IPS-11a (cell line): ENCODE results near the gene VSTM2B.

ENCODE experiments used
- H3K4me3 ChIP-seq: one replicate; pipeline ENCODE4 v1.5.1; 2013; ENCODE audit warnings: low read depth, low read length, control low read depth

Gene VSTM2B

GRCh38 chr19:29515233-29515619, 10.6 kb upstream of the VSTM2B start:
- H3K4me3 ChIP-seq, result no peak overlapping the region

GRCh38 chr19:29515706-29516357, 10.0 kb upstream of the VSTM2B start:
- H3K4me3 ChIP-seq, result no peak overlapping the region

- no peak overlapping the region for H3K4me3 ChIP-seq
Measured at GRCh38 chr19:29516358-29516725, 9.5 kb upstream of the VSTM2B start.

GRCh38 chr19:29516821-29517395, 8.9 kb upstream of the VSTM2B start:
- H3K4me3 ChIP-seq, result no peak overlapping the region

- no peak overlapping the region for H3K4me3 ChIP-seq
Measured at GRCh38 chr19:29517412-29517811, 8.4 kb upstream of the VSTM2B start.

GRCh38 chr19:29517946-29518345, 7.8 kb upstream of the VSTM2B start:
- no peak overlapping the region for H3K4me3 ChIP-seq

GRCh38 chr19:29519146-29519545, 6.6 kb upstream of the VSTM2B start:
- no peak overlapping the region for H3K4me3 ChIP-seq

- no peak overlapping the region for H3K4me3 ChIP-seq
Measured at GRCh38 chr19:29519931-29520330, 5.9 kb upstream of the VSTM2B start.

GRCh38 chr19:29520390-29520789, 5.4 kb upstream of the VSTM2B start:
- no peak overlapping the region for H3K4me3 ChIP-seq

GRCh38 chr19:29521291-29522075, 4.3 kb upstream of the VSTM2B start:
- H3K4me3 ChIP-seq, result no peak overlapping the region

- H3K4me3 ChIP-seq, result no peak overlapping the region
Measured at GRCh38 chr19:29523568-29523967, 2.2 kb upstream of the VSTM2B start.

- H3K4me3 ChIP-seq, result peak overlapping the region; percentile 29
Measured at GRCh38 chr19:29524201-29524911, 1.4 kb upstream of the VSTM2B start.

- H3K4me3 ChIP-seq, result peak overlapping the region; percentile 29
Measured at GRCh38 chr19:29524912-29525831, 622 bp upstream of the VSTM2B start.

GRCh38 chr19:29526730-29527499, 1.1 kb downstream of the VSTM2B start:
- peak overlapping the region; percentile 28 for H3K4me3 ChIP-seq

- H3K4me3 ChIP-seq, result no peak overlapping the region
Measured at GRCh38 chr19:29527500-29528328, 1.9 kb downstream of the VSTM2B start.

- H3K4me3 ChIP-seq, result peak overlapping the region; percentile 33
Measured at GRCh38 chr19:29528350-29528945, 2.7 kb downstream of the VSTM2B start.

GRCh38 chr19:29528946-29529645, 3.3 kb downstream of the VSTM2B start:
- peak overlapping the region; percentile 33 for H3K4me3 ChIP-seq
